ENCODE results near the gene P2RY10. TPM values are rescaled to one million over a fixed set of nuclear protein-coding genes. Genes with fewer than 3 reads are reported as not detected.

P2RY10 gene
- total and polyA plus RNA-seq, 2 of the 8 experiments (the other 6 are each of a cell fraction or from before 2014, with no cell fraction given), result not detected

GRCh38 chrX:78957049-78957767 is 12.0 kb downstream of the P2RY10 start:
- H3K79me1 ChIP-seq (ENCODE audit: low read depth, low read length), result no peaks in the 10 kb centered on the region
- H2BK15ac ChIP-seq (ENCODE audit: low read length), result no peak overlapping the region
- POLR2A ChIA-PET (ENCODE audit: partially characterized antibody), result no interaction called here
- no peak overlapping the region for H2BK120ac ChIP-seq (replicated peaks; ENCODE audit: low read depth, low read length)
- no peak overlapping the region for H3K14ac ChIP-seq (ENCODE audit: insufficient read length)
- H4K8ac ChIP-seq (ENCODE audit: extremely low read depth, insufficient read depth, low read length), result no peak overlapping the region
- no peak overlapping the region for H3K9ac ChIP-seq (replicated peaks in 1 of 4; ENCODE audit: extremely low read depth in 1 of 4, low read depth in 3 of 4, low read length in 3 of 4)
- H4K5ac ChIP-seq (ENCODE audit: insufficient read length, low read depth, low read length), result no peak overlapping the region
- no peaks in the 10 kb centered on the region for H3K23me2 ChIP-seq (ENCODE audit: low read depth, low read length)
- no peaks in the 10 kb centered on the region for H3K9me3 ChIP-seq (ENCODE audit: insufficient read depth in 2 of 2, low read depth in 1 of 2, low read length in 1 of 2)
- H2BK5ac ChIP-seq (ENCODE audit: low read depth, low read length), result no peak overlapping the region
- H3K27me3 ChIP-seq (replicated peaks in 1 of 4; ENCODE audit: control insufficient read depth in 3 of 4, extremely low read depth in 1 of 4, insufficient read depth in 3 of 4, low read length in 3 of 4), result no peaks in the 10 kb centered on the region
- H4K91ac ChIP-seq (replicated peaks; ENCODE audit: insufficient read length, low read length), result no peak overlapping the region
- H3K4me1 ChIP-seq (replicated peaks in 1 of 4; ENCODE audit: control insufficient read depth in 3 of 4, insufficient read depth in 4 of 4, low read length in 3 of 4), result no peaks in the 10 kb centered on the region
- H3K18ac ChIP-seq (ENCODE audit: extremely low read depth, low read length), result no peak overlapping the region
- H3K4ac ChIP-seq (replicated peaks; ENCODE audit: insufficient read length, low read depth, low read length), result no peak overlapping the region
- H2AFZ ChIP-seq (ENCODE audit: low read length), result no peak overlapping the region
- no peak overlapping the region for H3K4me2 ChIP-seq (ENCODE audit: insufficient read depth in 1 of 2, low read depth in 2 of 2, low read length in 2 of 2)
- DNase-seq (ENCODE audit: low read depth in 1 of 2, low spot score in 2 of 2) (no peak), FAIRE-seq (no peak)
- H3K4me3 ChIP-seq (ENCODE audit: extremely low read depth in 1 of 4, insufficient read depth in 2 of 4, low read depth in 3 of 4, low read length in 4 of 4), result no peak overlapping the region
- CTCF ChIA-PET (ENCODE audit: partially characterized antibody), result no interaction called here
- H2AK5ac ChIP-seq (ENCODE audit: low read depth, low read length), result no peak overlapping the region
- no peak overlapping the region for H3K23ac ChIP-seq (ENCODE audit: insufficient read length)
- WGBS, 2 experiments (ENCODE audit: extremely low coverage in 1 of 2, insufficient coverage in 1 of 2, insufficient read length in 1 of 2, insufficient replicate concordance in 2 of 2, low coverage in 1 of 2, low lambda C conversion rate in 2 of 2, missing lambda C conversion rate in 1 of 2), result 100% methylated on average over 1 of the region's 2 CpGs; no CpG with 5 or more reads in 1 of the 2 experiments
- H3K79me2 ChIP-seq (ENCODE audit: control insufficient read depth in 1 of 2, insufficient read depth in 2 of 2, low read length in 2 of 2), result no peaks in the 10 kb centered on the region
- no peak overlapping the region for H3K27ac ChIP-seq (ENCODE audit: low read depth, low read length)
- no peak overlapping the region for H2BK20ac ChIP-seq (ENCODE audit: low read length)
- H2BK12ac ChIP-seq (ENCODE audit: low read depth, low read length), result no peak overlapping the region
- no peaks in the 10 kb centered on the region for H4K20me1 ChIP-seq (replicated peaks in 1 of 2; ENCODE audit: control insufficient read depth in 1 of 2, insufficient read depth in 2 of 2, low read length in 2 of 2)
- H3K56ac ChIP-seq (replicated peaks; ENCODE audit: insufficient read length, low read depth, low read length), result no peak overlapping the region
- no peaks in the 10 kb centered on the region for H3K36me3 ChIP-seq (ENCODE audit: control insufficient read depth in 2 of 4, insufficient read depth in 4 of 4, low read length in 3 of 4)
- TF ChIP-seq NRF1 (IDR thresholded peaks at IDR 0.05; ENCODE audit: low read depth, low read length) (no peak), ATF3 (IDR thresholded peaks at IDR 0.05; ENCODE audit: insufficient read depth, low read depth, low read length) (no peak), BACH1 (IDR thresholded peaks at IDR 0.05; ENCODE audit: low read length) (no peak), RFX5 (IDR thresholded peaks at IDR 0.05; ENCODE audit: borderline replicate concordance, low read depth, low read length) (no peak), RBBP5 (IDR thresholded peaks at IDR 0.05; ENCODE audit: borderline replicate concordance, low read depth, low read length) (no peak), HDAC2 (IDR thresholded peaks at IDR 0.05; ENCODE audit: borderline replicate concordance in 1 of 2, low read depth in 2 of 2, low read length in 2 of 2) (no peak), CHD1 (IDR thresholded peaks at IDR 0.05; ENCODE audit: low read depth, low read length) (no peak), EZH2 (IDR thresholded peaks at IDR 0.05; ENCODE audit: low read depth, low read length, severe bottlenecking) (no peak), MAX (IDR thresholded peaks at IDR 0.05) (no peak), RXRA (IDR thresholded peaks at IDR 0.05; ENCODE audit: insufficient read depth, low read depth, low read length) (no peak), USF2 (IDR thresholded peaks at IDR 0.05; ENCODE audit: low read length) (no peak)

Data from H1 (cell line).